Aorta (tissue), 5 donors: Measurements from ENCODE around the gene LBX1. TPM values are rescaled to one million over a fixed set of nuclear protein-coding genes. Genes with fewer than 3 reads are reported as not detected.

Experiments used
- ATAC-seq: fragments of 200-7000 bp; cut with Tn5 transposase; one replicate; pipeline ENCODE4 v1.9.1; 2022; ENCODE audit warnings: moderate library complexity; ENCODE audit not compliant: low FRiP score
- DNase-seq, 2 donors: peaks; one replicate each; pipeline ENCODE4 v3.0.0-alpha.2; 2020
- H3K27ac ChIP-seq, 2 donors: one replicate each; pipeline ENCODE4 v1.5.1; 2013; ENCODE audit warnings: low read length in 2 of 2, mild to moderate bottlenecking in 2 of 2, moderate library complexity in 2 of 2, control low read depth in 1 of 2, inconsistent platforms in 1 of 2, low read depth in 1 of 2
- H3K27me3 ChIP-seq, 2 donors: one replicate each; pipeline ENCODE4 v1.6.1; 2013; ENCODE audit warnings: control low read depth in 1 of 2, low read length in 1 of 2, mild to moderate bottlenecking in 1 of 2, moderate library complexity in 1 of 2; ENCODE audit not compliant: insufficient read depth in 2 of 2, control insufficient read depth in 1 of 2
- H3K36me3 ChIP-seq, 2 donors: one replicate each; pipeline ENCODE4 v1.6.1; 2013; ENCODE audit warnings: control low read depth in 1 of 2, low read length in 1 of 2, mild to moderate bottlenecking in 1 of 2; ENCODE audit not compliant: insufficient read depth in 2 of 2, control insufficient read depth in 1 of 2
- H3K4me1 ChIP-seq, 2 donors: one replicate each; pipeline ENCODE4 v1.6.1; 2013; ENCODE audit warnings: low read length in 2 of 2, control low read depth in 1 of 2, mild to moderate bottlenecking in 1 of 2, moderate library complexity in 1 of 2; ENCODE audit not compliant: insufficient read depth in 2 of 2, control insufficient read depth in 1 of 2
- H3K4me3 ChIP-seq, 2 donors: one replicate each; pipeline ENCODE4 v1.5.1; 2013; ENCODE audit warnings: low read length in 2 of 2, control low read depth in 1 of 2, mild to moderate bottlenecking in 1 of 2
- H3K9me3 ChIP-seq: one replicate; pipeline ENCODE4 v1.6.1; 2013; ENCODE audit warnings: mild to moderate bottlenecking, low read length; ENCODE audit not compliant: control insufficient read depth
- WGBS, 2 donors: extraction: QIAGEN DNeasy Blood & Tissue Kit; methylation state at CpG; one replicate each; pipeline ENCODE4 v1.1.7; 2013; 5-methylcytosine and 5-hydroxymethylcytosine counted together
- intact Hi-C, 2 donors: fragments of 100-400 bp; cut with DNase I; formaldehyde crosslinking; loops; one replicate each; pipeline versions ENCODE4 v1.14.2 to v1.15.0; 2022
- polyA plus RNA-seq, 2 donors: library from polyadenylated mRNA; stranded (reverse); fragments of 200-250 nt; gene quantifications; one replicate each; pipeline ENCODE4 v1.2.3, GENCODE V29; 2013
- total RNA-seq, 2 donors: library from RNA; stranded (reverse); fragmentation: NEBNext Ultra II Directional; extraction: Animal tissue kit (Norgen Biotek cat#: 25700); gene quantifications; one replicate each; pipeline ENCODE4 v1.2.1, GENCODE V29; 2021
- donor health status: healthy with polysubstance abuse.
- donor health status: Bipolar disorder and iron deficiency.
- donor health status: DM: no; HTN: no; CAD: no.
- donor health status: DM: no; HTN: no; CAD: no.
- donor health status: DM: yes; HTN: yes; CAD: no.

LBX1 gene
- total and polyA plus RNA-seq, 4 donors, result not detected

GRCh38 chr10:101236376-101237080 is 7.3 kb upstream of the LBX1 start:
- peak; percentile 5 for ATAC-seq

GRCh38 chr10:101235766-101236165 is 6.5 kb upstream of the LBX1 start:
- Histone ChIP-seq H3K36me3 (no peaks in the 10 kb centered on the region), H3K4me3 (no peak overlapping the region), H3K4me1 (no peaks in the 10 kb centered on the region), H3K27me3 (no peaks in the 10 kb centered on the region), H3K27ac (no peak overlapping the region), H3K9me3 (no peaks in the 10 kb centered on the region)
- WGBS, 2 donors, result 52 to 54% methylated on average over 4 of the region's 4 CpGs
- no peak for DNase-seq
- ATAC-seq, result no peak
- intact Hi-C loops, result no loop called here

More at GRCh38 chr10:101236376-101237080, 7.3 kb upstream of the LBX1 start:
- no peak for DNase-seq
- no peaks in the 10 kb centered on the region for H3K9me3 ChIP-seq
- WGBS, 2 donors, result 6 to 9% methylated on average over 46 to 47 of the region's 47 CpGs
- H3K4me1 ChIP-seq, result no peaks in the 10 kb centered on the region
- no peaks in the 10 kb centered on the region for H3K36me3 ChIP-seq
- no peak overlapping the region for H3K4me3 ChIP-seq
- H3K27ac ChIP-seq, result no peak overlapping the region
- no peaks in the 10 kb centered on the region for H3K27me3 ChIP-seq
- intact Hi-C loops, result no loop called here

- no peaks in the 10 kb centered on the region for H3K9me3 ChIP-seq
- H3K27ac ChIP-seq, result no peak overlapping the region
- intact Hi-C loops, result no loop called here
- WGBS, 2 donors, result 40 to 63% methylated on average over 1 of the region's 1 CpG
- no peaks in the 10 kb centered on the region for H3K4me1 ChIP-seq
- H3K36me3 ChIP-seq, result no peaks in the 10 kb centered on the region
- ATAC-seq, result no peak
- DNase-seq, result no peak
- H3K4me3 ChIP-seq, result no peak overlapping the region
- H3K27me3 ChIP-seq, result no peaks in the 10 kb centered on the region
Measured at GRCh38 chr10:101234333-101234732, 5.1 kb upstream of the LBX1 start.

- no peak for ATAC-seq
- H3K4me1 ChIP-seq, result no peaks in the 10 kb centered on the region
- intact Hi-C loops, result no loop called here
- no peak overlapping the region for H3K27ac ChIP-seq
- no peaks in the 10 kb centered on the region for H3K27me3 ChIP-seq
- H3K9me3 ChIP-seq, result no peaks in the 10 kb centered on the region
- no peaks in the 10 kb centered on the region for H3K36me3 ChIP-seq
- H3K4me3 ChIP-seq, result no peak overlapping the region
- 35 to 41% methylated on average over 3 of the region's 3 CpGs for WGBS, 2 donors
- no peak for DNase-seq
Measured at GRCh38 chr10:101233863-101234262, 4.6 kb upstream of the LBX1 start.

- DNase-seq, result no peak
- no peaks in the 10 kb centered on the region for H3K27me3 ChIP-seq
- intact Hi-C loops, result no loop called here
- H3K9me3 ChIP-seq, result no peaks in the 10 kb centered on the region
- no peaks in the 10 kb centered on the region for H3K36me3 ChIP-seq
- no peak for ATAC-seq
- 33 to 41% methylated on average over 1 of the region's 1 CpG for WGBS, 2 donors
- H3K4me1 ChIP-seq, result no peaks in the 10 kb centered on the region
- H3K4me3 ChIP-seq, result no peak overlapping the region
- H3K27ac ChIP-seq, result no peak overlapping the region
Measured at GRCh38 chr10:101233443-101233842, 4.2 kb upstream of the LBX1 start.

- Histone ChIP-seq H3K9me3 (no peaks in the 10 kb centered on the region), H3K36me3 (no peaks in the 10 kb centered on the region), H3K27ac (no peak overlapping the region), H3K4me3 (no peak overlapping the region), H3K4me1 (no peaks in the 10 kb centered on the region), H3K27me3 (no peaks in the 10 kb centered on the region)
- WGBS, 2 donors, result 20 to 29% methylated on average over 12 of the region's 12 CpGs
- ATAC-seq (no peak), DNase-seq (no peak)
- intact Hi-C loops, result no loop called here
Measured at GRCh38 chr10:101231912-101232689, 2.8 kb upstream of the LBX1 start.

- Histone ChIP-seq H3K27me3 (no peaks in the 10 kb centered on the region), H3K4me3 (no peak overlapping the region), H3K36me3 (no peaks in the 10 kb centered on the region), H3K9me3 (no peaks in the 10 kb centered on the region), H3K4me1 (no peaks in the 10 kb centered on the region), H3K27ac (no peak overlapping the region)
- WGBS, 2 donors, result 78 to 82% methylated on average over 7 of the region's 7 CpGs
- intact Hi-C loops, result no loop called here
- ATAC-seq, result no peak
- DNase-seq, result no peak
Measured at GRCh38 chr10:101231092-101231491, 1.8 kb upstream of the LBX1 start.

GRCh38 chr10:101230183-101230917 is 1.1 kb upstream of the LBX1 start:
- DNase-seq, result no peak
- WGBS, 2 donors, result 11 to 12% methylated on average over 31 of the region's 31 CpGs
- ATAC-seq, result no peak
- no peaks in the 10 kb centered on the region for H3K36me3 ChIP-seq
- H3K4me1 ChIP-seq, result no peaks in the 10 kb centered on the region
- intact Hi-C loops, result no loop called here
- H3K4me3 ChIP-seq, result no peak overlapping the region
- H3K9me3 ChIP-seq, result no peaks in the 10 kb centered on the region
- H3K27me3 ChIP-seq, result no peaks in the 10 kb centered on the region
- H3K27ac ChIP-seq, result no peak overlapping the region
